GM23248 (cell line): Measurements from ENCODE around the gene AIP.

Experiments used
- EZH2 ChIP-seq: fragments of 200-600 bp; sonication (generic); IDR thresholded peaks from 2 replicates; pipeline ENCODE4 v1.6.1; 2018; ENCODE audit warnings: antibody characterized with exemption, mild to moderate bottlenecking; ENCODE audit not compliant: insufficient read depth, poor library complexity, severe bottlenecking
- EZH2phosphoT487 ChIP-seq: fragments of 200-600 bp; sonication (generic); IDR thresholded peaks from 2 replicates; pipeline ENCODE4 v1.6.1; 2018; ENCODE audit warnings: antibody characterized with exemption, moderate library complexity, mild to moderate bottlenecking, low read depth; ENCODE audit not compliant: insufficient read depth

DNA sequence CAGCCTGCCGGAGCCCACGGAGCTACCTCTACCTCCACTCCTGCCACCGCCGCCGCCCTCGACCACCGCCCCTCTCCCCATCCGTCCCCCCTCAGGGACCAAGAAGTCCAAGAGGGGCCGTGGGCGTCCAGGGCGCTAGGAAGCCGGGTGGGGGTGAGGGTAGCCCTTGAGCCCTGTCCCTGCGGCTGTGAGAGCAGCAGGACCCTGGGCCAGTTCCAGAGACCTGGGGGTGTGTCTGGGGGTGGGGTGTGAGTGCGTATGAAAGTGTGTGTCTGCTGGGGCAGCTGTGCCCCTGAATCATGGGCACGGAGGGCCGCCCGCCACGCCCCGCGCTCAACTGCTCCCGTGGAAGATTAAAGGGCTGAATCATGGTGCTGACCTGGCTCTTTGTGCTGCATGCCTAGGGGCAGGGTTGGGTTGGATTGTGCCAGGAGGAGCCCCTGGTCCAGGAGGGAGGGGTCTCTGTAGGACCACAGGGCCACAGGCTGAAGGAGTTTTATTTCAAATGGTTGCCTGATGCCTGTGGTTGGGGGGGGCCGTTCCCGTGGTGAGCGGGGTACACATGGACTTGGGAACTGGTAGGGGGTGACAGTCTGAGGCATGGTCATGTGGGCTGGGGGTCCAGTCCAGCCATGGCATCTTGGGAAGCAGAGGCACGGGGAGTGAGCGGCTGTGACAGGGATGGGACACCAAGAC is 47.6 kb upstream of the AIP start:
- TF ChIP-seq EZH2phosphoT487 (no peak), EZH2 (no peak)
